ENCODE results near the gene UBR3.

GRCh38 chr2:170025223-170025622, 198.0 kb downstream of the UBR3 start:
- no peak for TF ChIP-seq EZH2 (IDR thresholded peaks at IDR 0.05; ENCODE audit: borderline replicate concordance, low read length)
- TF ChIP-seq, protein P1, sequence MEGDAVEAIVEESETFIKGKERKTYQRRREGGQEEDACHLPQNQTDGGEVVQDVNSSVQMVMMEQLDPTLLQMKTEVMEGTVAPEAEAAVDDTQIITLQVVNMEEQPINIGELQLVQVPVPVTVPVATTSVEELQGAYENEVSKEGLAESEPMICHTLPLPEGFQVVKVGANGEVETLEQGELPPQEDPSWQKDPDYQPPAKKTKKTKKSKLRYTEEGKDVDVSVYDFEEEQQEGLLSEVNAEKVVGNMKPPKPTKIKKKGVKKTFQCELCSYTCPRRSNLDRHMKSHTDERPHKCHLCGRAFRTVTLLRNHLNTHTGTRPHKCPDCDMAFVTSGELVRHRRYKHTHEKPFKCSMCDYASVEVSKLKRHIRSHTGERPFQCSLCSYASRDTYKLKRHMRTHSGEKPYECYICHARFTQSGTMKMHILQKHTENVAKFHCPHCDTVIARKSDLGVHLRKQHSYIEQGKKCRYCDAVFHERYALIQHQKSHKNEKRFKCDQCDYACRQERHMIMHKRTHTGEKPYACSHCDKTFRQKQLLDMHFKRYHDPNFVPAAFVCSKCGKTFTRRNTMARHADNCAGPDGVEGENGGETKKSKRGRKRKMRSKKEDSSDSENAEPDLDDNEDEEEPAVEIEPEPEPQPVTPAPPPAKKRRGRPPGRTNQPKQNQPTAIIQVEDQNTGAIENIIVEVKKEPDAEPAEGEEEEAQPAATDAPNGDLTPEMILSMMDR (conservative IDR thresholded peaks at IDR 0.05 in 1 of 2, IDR thresholded peaks at IDR 0.05 in 1 of 2; ENCODE audit: extremely low read depth in 1 of 2, insufficient read depth in 1 of 2, low read depth in 1 of 2, low read length in 2 of 2): no peak

Measured in mammary epithelial cell (primary cell).